OCI-LY1 (cell line): Measurements from ENCODE around the gene IER5.

Experiments used
- H2AFZ ChIP-seq: fragments of 200-600 bp; sonication (generic), shearing (Covaris generic); 2 replicates; pipeline ENCODE4 v1.6.0; 2014; ENCODE audit warnings: antibody characterized with exemption, mild to moderate bottlenecking, low read length
- H3F3A ChIP-seq: fragments of 200-600 bp; sonication (generic), shearing (Covaris generic); 2 replicates; pipeline ENCODE4 v1.6.0; 2014; ENCODE audit warnings: mild to moderate bottlenecking, antibody characterized with exemption, low read length, moderate library complexity; ENCODE audit not compliant: insufficient read depth
- H3K27ac ChIP-seq: fragments of 200-600 bp; sonication (generic); 2 replicates; pipeline ENCODE4 v1.5.1; 2014; ENCODE audit warnings: low read length, mixed run types, mild to moderate bottlenecking, low read depth; ENCODE audit not compliant: poor library complexity, severe bottlenecking
- H3K27me3 ChIP-seq: fragments of 200-600 bp; sonication (generic); 2 replicates; pipeline ENCODE4 v1.6.0; 2014; ENCODE audit warnings: antibody characterized with exemption, mild to moderate bottlenecking, low read length, moderate library complexity; ENCODE audit not compliant: insufficient read depth
- H3K36me3 ChIP-seq: fragments of 200-600 bp; sonication (generic); 2 replicates; pipeline ENCODE4 v1.6.1; 2014; ENCODE audit warnings: mild to moderate bottlenecking, antibody characterized with exemption, low read length, moderate library complexity, mixed read lengths; ENCODE audit not compliant: insufficient read depth
- H3K4me1 ChIP-seq: fragments of 200-600 bp; sonication (generic); 2 replicates; pipeline ENCODE4 v1.5.1; 2014; ENCODE audit warnings: mild to moderate bottlenecking, low read length, moderate library complexity; ENCODE audit not compliant: insufficient read depth, severe bottlenecking
- H3K4me2 ChIP-seq: fragments of 200-600 bp; sonication (generic), shearing (Covaris generic); 2 replicates; pipeline ENCODE4 v1.6.1; 2014; ENCODE audit warnings: low read length
- H3K4me3 ChIP-seq: fragments of 200-600 bp; sonication (generic); 2 replicates; pipeline ENCODE4 v1.5.1; 2014; ENCODE audit warnings: low read length, low read depth, mild to moderate bottlenecking, mixed read lengths; ENCODE audit not compliant: poor library complexity, severe bottlenecking
- H3K79me2 ChIP-seq: fragments of 200-600 bp; shearing (Covaris generic); 2 replicates; pipeline ENCODE4 v1.6.1; 2016; ENCODE audit warnings: mixed run types, low read length, mixed read lengths; ENCODE audit not compliant: insufficient read depth
- H3K9ac ChIP-seq: fragments of 200-600 bp; sonication (generic), shearing (Covaris generic); 2 replicates; pipeline ENCODE4 v1.6.1; 2014; ENCODE audit warnings: mild to moderate bottlenecking, low read length, mixed read lengths
- H3K9me2 ChIP-seq: fragments of 200-600 bp; sonication (generic), shearing (Covaris generic); 2 replicates; pipeline ENCODE4 v1.6.1; 2014; ENCODE audit warnings: low read depth, mild to moderate bottlenecking, low read length, mixed read lengths
- H3K9me3 ChIP-seq: fragments of 200-600 bp; shearing (Covaris generic); 2 replicates; pipeline ENCODE4 v1.6.1; 2014; ENCODE audit warnings: low read length, mixed read lengths
- H4K20me1 ChIP-seq: fragments of 200-600 bp; sonication (generic), shearing (Covaris generic); 2 replicates; pipeline ENCODE4 v1.6.0; 2016; ENCODE audit warnings: mild to moderate bottlenecking, low read length; ENCODE audit not compliant: insufficient read depth
- EZH2 ChIP-seq: fragments of 200-600 bp; sonication (generic), shearing (Covaris generic); IDR thresholded peaks from 2 replicates; pipeline ENCODE4 v1.8.0; 2017; ENCODE audit warnings: borderline replicate concordance, mixed run types, mild to moderate bottlenecking, antibody characterized with exemption, low read length, moderate library complexity, mixed read lengths
- TF ChIP-seq, protein P1 (sequence below): fragments of 200-600 bp; sonication (generic), shearing (Covaris generic); IDR thresholded peaks from 2 replicates; pipeline ENCODE4 v1.5.1; 2017; ENCODE audit warnings: mild to moderate bottlenecking, antibody characterized with exemption, low read length, moderate library complexity, mixed read lengths

The IER5 gene

DNA sequence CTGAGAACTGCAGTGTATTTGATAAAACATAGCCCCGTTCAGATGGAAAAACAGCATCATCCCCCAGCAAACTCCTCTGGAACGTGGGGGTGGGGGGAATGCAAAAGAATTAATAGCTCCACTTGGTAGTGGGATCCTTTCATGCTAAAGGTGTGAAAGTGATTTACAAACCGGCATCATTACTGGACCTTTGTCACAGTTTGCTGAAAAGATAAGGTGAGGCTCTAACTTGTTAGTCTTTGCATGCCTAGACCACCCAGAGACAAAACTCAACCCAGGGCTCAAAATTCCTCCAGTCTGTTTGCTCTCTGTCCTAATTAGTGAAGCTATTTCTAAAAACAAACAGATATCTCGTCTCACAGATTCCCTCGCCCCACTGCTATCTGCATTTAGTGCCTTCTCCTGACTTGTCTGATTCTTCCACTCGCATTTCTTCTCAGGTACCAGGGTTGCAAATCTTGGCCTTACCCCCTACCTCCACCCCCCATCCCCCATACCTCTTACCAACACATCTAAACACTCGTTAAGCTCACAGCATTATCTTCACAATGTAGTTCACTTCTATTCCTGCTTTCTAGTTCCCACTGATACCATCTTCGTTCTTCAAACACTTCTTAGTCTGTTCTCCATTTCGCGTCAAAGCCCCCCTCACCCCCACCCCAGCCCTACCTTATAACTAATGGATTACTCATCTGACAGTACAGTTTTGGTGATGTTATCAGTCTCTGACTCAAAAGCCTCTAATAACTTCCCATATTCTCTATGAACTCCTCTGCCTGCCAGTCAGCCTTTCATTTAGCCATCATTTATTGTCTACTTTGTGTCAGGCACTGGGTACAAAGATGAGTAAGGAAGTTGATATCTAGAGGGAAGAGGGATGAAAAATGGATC, 11.8 kb downstream of the IER5 start:
- Histone ChIP-seq H4K20me1 (no peaks in the 10 kb centered on the region), H3K4me2 (no peak overlapping the region), H3K4me3 (no peak overlapping the region), H3K9me2 (no peaks in the 10 kb centered on the region), H3K9ac (no peak overlapping the region), H3K4me1 (peaks cover 9% of the 10 kb centered on the region), H3F3A (no peaks in the 10 kb centered on the region), H3K27me3 (peaks cover 14% of the 10 kb centered on the region), H2AFZ (no peak overlapping the region), H3K79me2 (no peaks in the 10 kb centered on the region), H3K9me3 (no peaks in the 10 kb centered on the region), H3K27ac (no peak overlapping the region), H3K36me3 (no peaks in the 10 kb centered on the region)
- TF ChIP-seq, protein P1, sequence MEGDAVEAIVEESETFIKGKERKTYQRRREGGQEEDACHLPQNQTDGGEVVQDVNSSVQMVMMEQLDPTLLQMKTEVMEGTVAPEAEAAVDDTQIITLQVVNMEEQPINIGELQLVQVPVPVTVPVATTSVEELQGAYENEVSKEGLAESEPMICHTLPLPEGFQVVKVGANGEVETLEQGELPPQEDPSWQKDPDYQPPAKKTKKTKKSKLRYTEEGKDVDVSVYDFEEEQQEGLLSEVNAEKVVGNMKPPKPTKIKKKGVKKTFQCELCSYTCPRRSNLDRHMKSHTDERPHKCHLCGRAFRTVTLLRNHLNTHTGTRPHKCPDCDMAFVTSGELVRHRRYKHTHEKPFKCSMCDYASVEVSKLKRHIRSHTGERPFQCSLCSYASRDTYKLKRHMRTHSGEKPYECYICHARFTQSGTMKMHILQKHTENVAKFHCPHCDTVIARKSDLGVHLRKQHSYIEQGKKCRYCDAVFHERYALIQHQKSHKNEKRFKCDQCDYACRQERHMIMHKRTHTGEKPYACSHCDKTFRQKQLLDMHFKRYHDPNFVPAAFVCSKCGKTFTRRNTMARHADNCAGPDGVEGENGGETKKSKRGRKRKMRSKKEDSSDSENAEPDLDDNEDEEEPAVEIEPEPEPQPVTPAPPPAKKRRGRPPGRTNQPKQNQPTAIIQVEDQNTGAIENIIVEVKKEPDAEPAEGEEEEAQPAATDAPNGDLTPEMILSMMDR, result no peak
- no peak for TF ChIP-seq EZH2

GRCh38 chr1:181100934-181101333, 12.4 kb downstream of the IER5 start:
- no peak overlapping the region for H3K4me2 ChIP-seq
- no peak overlapping the region for H3K4me3 ChIP-seq
- no peak overlapping the region for H2AFZ ChIP-seq
- H3K9ac ChIP-seq, result no peak overlapping the region
- no peaks in the 10 kb centered on the region for H3K9me3 ChIP-seq
- H4K20me1 ChIP-seq, result no peaks in the 10 kb centered on the region
- peaks cover 14% of the 10 kb centered on the region for H3K27me3 ChIP-seq
- no peaks in the 10 kb centered on the region for H3K36me3 ChIP-seq
- H3K79me2 ChIP-seq, result no peaks in the 10 kb centered on the region
- H3K4me1 ChIP-seq, result peaks cover 14% of the 10 kb centered on the region
- TF ChIP-seq, protein P1, result no peak
- TF ChIP-seq EZH2, result no peak
- no peaks in the 10 kb centered on the region for H3F3A ChIP-seq
- H3K27ac ChIP-seq, result no peak overlapping the region
- H3K9me2 ChIP-seq, result no peaks in the 10 kb centered on the region

- Histone ChIP-seq H3K79me2 (no peaks in the 10 kb centered on the region), H3K4me3 (no peak overlapping the region), H3F3A (no peaks in the 10 kb centered on the region), H3K4me2 (no peak overlapping the region), H3K27ac (no peak overlapping the region), H2AFZ (no peak overlapping the region), H3K9me3 (no peaks in the 10 kb centered on the region), H3K9me2 (no peaks in the 10 kb centered on the region), H4K20me1 (no peaks in the 10 kb centered on the region), H3K36me3 (no peaks in the 10 kb centered on the region), H3K27me3 (peaks cover 14% of the 10 kb centered on the region), H3K4me1 (peaks cover 16% of the 10 kb centered on the region), H3K9ac (no peak overlapping the region)
- TF ChIP-seq EZH2, result no peak
- TF ChIP-seq, protein P1, result no peak
These were observed 13.2 kb downstream of the IER5 start for GRCh38 chr1:181101581-181102226.
